BLaER1 (cell line): Measurements from ENCODE around the gene ENSA.
"Not testable (repeated sequence)": the region's sequence is repeated elsewhere in the genome, so short reads cannot be mapped to it uniquely, and the experiment has no call there.

Experiments
- H3K27ac ChIP-seq: shearing (Covaris generic); formaldehyde crosslinking; 2 replicates; pipeline ENCODE4 v1.8.1; 2022
- H3K27me3 ChIP-seq: shearing (Covaris generic); formaldehyde crosslinking; 2 replicates; pipeline ENCODE4 v1.8.1; 2022
- H3K36me3 ChIP-seq: shearing (Covaris generic); formaldehyde crosslinking; 2 replicates; pipeline ENCODE4 v1.8.1; 2022
- H3K4me1 ChIP-seq: shearing (Covaris generic); formaldehyde crosslinking; 2 replicates; pipeline ENCODE4 v1.8.1; 2022
- H3K4me2 ChIP-seq: shearing (Covaris generic); formaldehyde crosslinking; 2 replicates; pipeline ENCODE4 v1.8.1; 2022
- H3K4me3 ChIP-seq: shearing (Covaris generic); formaldehyde crosslinking; 2 replicates; pipeline ENCODE4 v1.8.1; 2022
- H3K9ac ChIP-seq: shearing (Covaris generic); formaldehyde crosslinking; 2 replicates; pipeline ENCODE4 v1.8.1; 2022
- H3K9me3 ChIP-seq: shearing (Covaris generic); formaldehyde crosslinking; 2 replicates; pipeline ENCODE4 v1.8.1; 2022
- H4K20me1 ChIP-seq: shearing (Covaris generic); formaldehyde crosslinking; 2 replicates; pipeline ENCODE4 v1.8.1; 2022
- Cebpa-rat ChIP-seq: shearing (Covaris generic); IDR thresholded peaks from 2 replicates; pipeline ENCODE4 v1.8.1; 2022

ENSA gene

GRCh38 chr1:150649441-150650075, 20.1 kb upstream of the ENSA start:
- H3K9me3 ChIP-seq = no peaks in the 10 kb centered on the region
- H3K4me3 ChIP-seq = no peak overlapping the region
- no peak overlapping the region for H3K9ac ChIP-seq
- no peak overlapping the region for H3K4me2 ChIP-seq
- H3K27me3 ChIP-seq = no peaks in the 10 kb centered on the region
- no peaks in the 10 kb centered on the region for H4K20me1 ChIP-seq
- no peaks in the 10 kb centered on the region for H3K4me1 ChIP-seq
- H3K27ac ChIP-seq = no peak overlapping the region
- H3K36me3 ChIP-seq = peaks cover 77% of the 10 kb centered on the region
- no peak for TF ChIP-seq Cebpa-rat

- H3K9ac ChIP-seq = no peak overlapping the region
- TF ChIP-seq Cebpa-rat = no peak
- no peaks in the 10 kb centered on the region for H3K27me3 ChIP-seq
- H3K36me3 ChIP-seq = peaks cover 34% of the 10 kb centered on the region
- no peaks in the 10 kb centered on the region for H3K4me1 ChIP-seq
- H3K4me2 ChIP-seq = no peak overlapping the region
- no peak overlapping the region for H3K4me3 ChIP-seq
- H3K27ac ChIP-seq = no peak overlapping the region
- no peaks in the 10 kb centered on the region for H3K9me3 ChIP-seq
- no peaks in the 10 kb centered on the region for H4K20me1 ChIP-seq
These were observed 12.9 kb upstream of the ENSA start for GRCh38 chr1:150642296-150642695.

- H3K27me3 ChIP-seq = not testable (repeated sequence)
These were observed 11.9 kb upstream of the ENSA start for GRCh38 chr1:150641126-150641815.

GRCh38 chr1:150638430-150638829, 9.0 kb upstream of the ENSA start:
- not testable (repeated sequence) for H4K20me1 ChIP-seq, H3K9me3 ChIP-seq, H3K27me3 ChIP-seq, H3K9ac ChIP-seq, H3K27ac ChIP-seq, H3K36me3 ChIP-seq, H3K4me3 ChIP-seq, H3K4me1 ChIP-seq, H3K4me2 ChIP-seq

More at GRCh38 chr1:150641126-150641815, 11.9 kb upstream of the ENSA start:
- not testable (repeated sequence) for H3K4me2 ChIP-seq, H4K20me1 ChIP-seq, H3K27ac ChIP-seq, H3K4me3 ChIP-seq, H3K9me3 ChIP-seq, H3K4me1 ChIP-seq, H3K9ac ChIP-seq
- H3K36me3 ChIP-seq = peaks cover 24% of the 10 kb centered on the region; the same call in 1 of the 2 replicates

- H3K9ac ChIP-seq = not testable (repeated sequence)
These were observed 5.6 kb upstream of the ENSA start for GRCh38 chr1:150634839-150635622.

GRCh38 chr1:150628766-150629114, 672 bp downstream of the ENSA start:
- Histone ChIP-seq H3K4me2 (peak overlapping the region; percentile 78), H3K4me1 (peaks cover 26% of the 10 kb centered on the region), H3K36me3 (peaks cover 42% of the 10 kb centered on the region), H3K9me3 (no peaks in the 10 kb centered on the region), H3K27me3 (no peaks in the 10 kb centered on the region), H4K20me1 (peaks cover 16% of the 10 kb centered on the region; the same call in 1 of the 2 replicates), H3K9ac (peak overlapping the region; percentile 88), H3K27ac (peak overlapping the region; percentile 91), H3K4me3 (peak overlapping the region; percentile 73)
- no peak for TF ChIP-seq Cebpa-rat

More at GRCh38 chr1:150634839-150635622, 5.6 kb upstream of the ENSA start:
- not testable (repeated sequence) for H3K36me3 ChIP-seq, H3K9me3 ChIP-seq, H3K27me3 ChIP-seq, H3K4me3 ChIP-seq, H3K4me2 ChIP-seq, H4K20me1 ChIP-seq, H3K27ac ChIP-seq
- H3K4me1 ChIP-seq = peaks cover 16% of the 10 kb centered on the region

GRCh38 chr1:150627826-150628410, 1.5 kb downstream of the ENSA start:
- H3K27ac ChIP-seq = no peak overlapping the region; the same call in 1 of the 2 replicates
- H3K36me3 ChIP-seq = peaks cover 50% of the 10 kb centered on the region

GRCh38 chr1:150626150-150626549, 3.3 kb downstream of the ENSA start:
- Histone ChIP-seq H3K27me3 (no peaks in the 10 kb centered on the region), H3K27ac (no peak overlapping the region), H4K20me1 (peaks cover 16% of the 10 kb centered on the region; the same call in 1 of the 2 replicates), H3K4me1 (peaks cover 26% of the 10 kb centered on the region), H3K4me3 (no peak overlapping the region), H3K36me3 (peaks cover 63% of the 10 kb centered on the region), H3K9ac (no peak overlapping the region), H3K9me3 (no peaks in the 10 kb centered on the region), H3K4me2 (no peak overlapping the region)
- no peak for TF ChIP-seq Cebpa-rat

More at GRCh38 chr1:150627826-150628410, 1.5 kb downstream of the ENSA start:
- Histone ChIP-seq H3K4me3 (peak overlapping the region; percentile 73), H3K9ac (peak overlapping the region; percentile 88), H3K27me3 (no peaks in the 10 kb centered on the region), H3K9me3 (no peaks in the 10 kb centered on the region), H3K4me1 (peaks cover 26% of the 10 kb centered on the region), H3K4me2 (peak overlapping the region; percentile 78), H4K20me1 (peaks cover 16% of the 10 kb centered on the region; the same call in 1 of the 2 replicates)
- no peak for TF ChIP-seq Cebpa-rat

- not testable (repeated sequence) for H3K9me3 ChIP-seq, H3K27ac ChIP-seq, H3K9ac ChIP-seq, H3K4me2 ChIP-seq, H3K27me3 ChIP-seq, H3K4me3 ChIP-seq
- Histone ChIP-seq H4K20me1 (peaks cover 16% of the 10 kb centered on the region; the same call in 1 of the 2 replicates), H3K36me3 (peaks cover 79% of the 10 kb centered on the region), H3K4me1 (peaks cover 16% of the 10 kb centered on the region)
These were observed 4.9 kb downstream of the ENSA start for GRCh38 chr1:150624546-150624945.

GRCh38 chr1:150624134-150624533, 5.3 kb downstream of the ENSA start:
- not testable (repeated sequence) for H3K27ac ChIP-seq, H3K27me3 ChIP-seq, H3K9me3 ChIP-seq, H3K9ac ChIP-seq, H3K4me2 ChIP-seq, H3K4me3 ChIP-seq
- H4K20me1 ChIP-seq = peaks cover 16% of the 10 kb centered on the region; the same call in 1 of the 2 replicates
- peaks cover 16% of the 10 kb centered on the region for H3K4me1 ChIP-seq
- peaks cover 83% of the 10 kb centered on the region for H3K36me3 ChIP-seq
